ENCODE results near the gene NFXL1.
A peak's percentile ranks its signal among the peaks of the same experiment; 100 is the strongest.
"Not testable (repeated sequence)": the region's sequence is repeated elsewhere in the genome, so short reads cannot be mapped to it uniquely, and the experiment has no call there.

NFXL1 gene

GRCh38 chr4:47926667-47927258, 12.4 kb upstream of the NFXL1 start:
- H3K4me3 ChIP-seq (ENCODE audit: low read length) = peak overlapping the region; percentile 19
- H3K27me3 ChIP-seq (ENCODE audit: control insufficient read depth, insufficient read depth, low read length) = no peaks in the 10 kb centered on the region
- no peaks in the 10 kb centered on the region for H3K9me3 ChIP-seq (ENCODE audit: control insufficient read depth, low read depth, low read length)
- H3K27ac ChIP-seq (ENCODE audit: low read length) = no peak overlapping the region
- H3K36me3 ChIP-seq (ENCODE audit: control insufficient read depth, low read depth, low read length) = no peaks in the 10 kb centered on the region
- H3K4me1 ChIP-seq (ENCODE audit: control insufficient read depth, low read depth, low read length) = peaks cover 6% of the 10 kb centered on the region
- no peak overlapping the region for H3K9ac ChIP-seq (ENCODE audit: low read length)

- H3K4me1 ChIP-seq (ENCODE audit: control insufficient read depth, low read depth, low read length); H3K4me3 ChIP-seq (ENCODE audit: low read length); H3K9me3 ChIP-seq (ENCODE audit: control insufficient read depth, low read depth, low read length): not testable (repeated sequence)
These were observed 8.9 kb upstream of the NFXL1 start for GRCh38 chr4:47923261-47923608.

GRCh38 chr4:47922436-47923260, 8.3 kb upstream of the NFXL1 start:
- not testable (repeated sequence) for H3K36me3 ChIP-seq (ENCODE audit: control insufficient read depth, low read depth, low read length); H3K4me1 ChIP-seq (ENCODE audit: control insufficient read depth, low read depth, low read length); H3K27me3 ChIP-seq (ENCODE audit: control insufficient read depth, insufficient read depth, low read length); H3K9me3 ChIP-seq (ENCODE audit: control insufficient read depth, low read depth, low read length); H3K9ac ChIP-seq (ENCODE audit: low read length); H3K27ac ChIP-seq (ENCODE audit: low read length)
- H3K4me3 ChIP-seq (ENCODE audit: low read length) = peak overlapping the region; percentile 9

More at GRCh38 chr4:47923261-47923608, 8.9 kb upstream of the NFXL1 start:
- not testable (repeated sequence) for H3K27ac ChIP-seq (ENCODE audit: low read length); H3K27me3 ChIP-seq (ENCODE audit: control insufficient read depth, insufficient read depth, low read length); H3K9ac ChIP-seq (ENCODE audit: low read length); H3K36me3 ChIP-seq (ENCODE audit: control insufficient read depth, low read depth, low read length)

- not testable (repeated sequence) for H3K4me1 ChIP-seq (ENCODE audit: control insufficient read depth, low read depth, low read length); H3K9ac ChIP-seq (ENCODE audit: low read length); H3K9me3 ChIP-seq (ENCODE audit: control insufficient read depth, low read depth, low read length); H3K27me3 ChIP-seq (ENCODE audit: control insufficient read depth, insufficient read depth, low read length); H3K36me3 ChIP-seq (ENCODE audit: control insufficient read depth, low read depth, low read length); H3K4me3 ChIP-seq (ENCODE audit: low read length); H3K27ac ChIP-seq (ENCODE audit: low read length)
These were observed 2.8 kb upstream of the NFXL1 start for GRCh38 chr4:47917163-47917562.

GRCh38 chr4:47915378-47915777, 995 bp upstream of the NFXL1 start:
- H3K4me3 ChIP-seq (ENCODE audit: low read length) = peak overlapping the region; percentile 92
- H3K4me1 ChIP-seq (ENCODE audit: control insufficient read depth, low read depth, low read length) = peaks cover 7% of the 10 kb centered on the region
- H3K27ac ChIP-seq (ENCODE audit: low read length) = no peak overlapping the region
- H3K9ac ChIP-seq (ENCODE audit: low read length) = peak overlapping the region; percentile 66
- peaks cover 7% of the 10 kb centered on the region for H3K27me3 ChIP-seq (ENCODE audit: control insufficient read depth, insufficient read depth, low read length)
- H3K9me3 ChIP-seq (ENCODE audit: control insufficient read depth, low read depth, low read length) = no peaks in the 10 kb centered on the region
- H3K36me3 ChIP-seq (ENCODE audit: control insufficient read depth, low read depth, low read length) = peaks cover 12% of the 10 kb centered on the region

- Histone ChIP-seq H3K27ac (ENCODE audit: low read length) (no peak overlapping the region), H3K9ac (ENCODE audit: low read length) (peak overlapping the region; percentile 66), H3K27me3 (ENCODE audit: control insufficient read depth, insufficient read depth, low read length) (peaks cover 7% of the 10 kb centered on the region), H3K4me1 (ENCODE audit: control insufficient read depth, low read depth, low read length) (peaks cover 7% of the 10 kb centered on the region), H3K4me3 (ENCODE audit: low read length) (peak overlapping the region; percentile 92), H3K9me3 (ENCODE audit: control insufficient read depth, low read depth, low read length) (no peaks in the 10 kb centered on the region), H3K36me3 (ENCODE audit: control insufficient read depth, low read depth, low read length) (peaks cover 13% of the 10 kb centered on the region)
These were observed 499 bp upstream of the NFXL1 start for GRCh38 chr4:47914926-47915237.

GRCh38 chr4:47913861-47914219, 543 bp downstream of the NFXL1 start:
- Histone ChIP-seq H3K27ac (ENCODE audit: low read length) (peak overlapping the region; percentile 83), H3K9ac (ENCODE audit: low read length) (peak overlapping the region; percentile 89), H3K9me3 (ENCODE audit: control insufficient read depth, low read depth, low read length) (no peaks in the 10 kb centered on the region), H3K4me3 (ENCODE audit: low read length) (peak overlapping the region; percentile 92), H3K36me3 (ENCODE audit: control insufficient read depth, low read depth, low read length) (peaks cover 17% of the 10 kb centered on the region), H3K27me3 (ENCODE audit: control insufficient read depth, insufficient read depth, low read length) (peaks cover 7% of the 10 kb centered on the region), H3K4me1 (ENCODE audit: control insufficient read depth, low read depth, low read length) (peaks cover 7% of the 10 kb centered on the region)

- H3K9me3 ChIP-seq (ENCODE audit: control insufficient read depth, low read depth, low read length) = no peaks in the 10 kb centered on the region
- peaks cover 18% of the 10 kb centered on the region for H3K36me3 ChIP-seq (ENCODE audit: control insufficient read depth, low read depth, low read length)
- peak overlapping the region; percentile 89 for H3K9ac ChIP-seq (ENCODE audit: low read length)
- H3K4me1 ChIP-seq (ENCODE audit: control insufficient read depth, low read depth, low read length) = peaks cover 7% of the 10 kb centered on the region
- peak overlapping the region; percentile 83 for H3K27ac ChIP-seq (ENCODE audit: low read length)
- H3K27me3 ChIP-seq (ENCODE audit: control insufficient read depth, insufficient read depth, low read length) = peaks cover 7% of the 10 kb centered on the region
- peak overlapping the region; percentile 92 for H3K4me3 ChIP-seq (ENCODE audit: low read length)
These were observed 1.1 kb downstream of the NFXL1 start for GRCh38 chr4:47913330-47913729.

- Histone ChIP-seq H3K27me3 (ENCODE audit: control insufficient read depth, insufficient read depth, low read length) (no peaks in the 10 kb centered on the region), H3K4me1 (ENCODE audit: control insufficient read depth, low read depth, low read length) (peaks cover 5% of the 10 kb centered on the region), H3K9me3 (ENCODE audit: control insufficient read depth, low read depth, low read length) (no peaks in the 10 kb centered on the region), H3K27ac (ENCODE audit: low read length) (no peak overlapping the region), H3K9ac (ENCODE audit: low read length) (no peak overlapping the region), H3K36me3 (ENCODE audit: control insufficient read depth, low read depth, low read length) (peaks cover 66% of the 10 kb centered on the region), H3K4me3 (ENCODE audit: low read length) (no peak overlapping the region)
These were observed 7.2 kb downstream of the NFXL1 start for GRCh38 chr4:47907089-47907646.

- Histone ChIP-seq H3K4me3 (ENCODE audit: low read length) (no peak overlapping the region), H3K36me3 (ENCODE audit: control insufficient read depth, low read depth, low read length) (peaks cover 86% of the 10 kb centered on the region), H3K9ac (ENCODE audit: low read length) (no peak overlapping the region), H3K27me3 (ENCODE audit: control insufficient read depth, insufficient read depth, low read length) (no peaks in the 10 kb centered on the region), H3K9me3 (ENCODE audit: control insufficient read depth, low read depth, low read length) (no peaks in the 10 kb centered on the region), H3K4me1 (ENCODE audit: control insufficient read depth, low read depth, low read length) (no peaks in the 10 kb centered on the region), H3K27ac (ENCODE audit: low read length) (no peak overlapping the region)
These were observed 14.7 kb downstream of the NFXL1 start for GRCh38 chr4:47899639-47900038.

- H3K27ac ChIP-seq (ENCODE audit: low read length) = no peak overlapping the region
These were observed 22.5 kb downstream of the NFXL1 start for GRCh38 chr4:47891928-47892327.

GRCh38 chr4:47882228-47882627, 32.2 kb downstream of the NFXL1 start:
- Histone ChIP-seq H3K27me3 (ENCODE audit: control insufficient read depth, insufficient read depth, low read length) (no peaks in the 10 kb centered on the region), H3K27ac (ENCODE audit: low read length) (no peak overlapping the region), H3K9me3 (ENCODE audit: control insufficient read depth, low read depth, low read length) (no peaks in the 10 kb centered on the region), H3K9ac (ENCODE audit: low read length) (no peak overlapping the region), H3K36me3 (ENCODE audit: control insufficient read depth, low read depth, low read length) (peaks cover 79% of the 10 kb centered on the region), H3K4me1 (ENCODE audit: control insufficient read depth, low read depth, low read length) (no peaks in the 10 kb centered on the region), H3K4me3 (ENCODE audit: low read length) (no peak overlapping the region)

More at GRCh38 chr4:47891928-47892327, 22.5 kb downstream of the NFXL1 start:
- Histone ChIP-seq H3K27me3 (ENCODE audit: control insufficient read depth, insufficient read depth, low read length) (no peaks in the 10 kb centered on the region), H3K4me3 (ENCODE audit: low read length) (no peak overlapping the region), H3K4me1 (ENCODE audit: control insufficient read depth, low read depth, low read length) (no peaks in the 10 kb centered on the region), H3K9me3 (ENCODE audit: control insufficient read depth, low read depth, low read length) (no peaks in the 10 kb centered on the region), H3K36me3 (ENCODE audit: control insufficient read depth, low read depth, low read length) (peaks cover 91% of the 10 kb centered on the region), H3K9ac (ENCODE audit: low read length) (no peak overlapping the region)
